DMS153 (cell line): ENCODE results near the gene DNM3.

Experiments used
- DNase-seq: peaks from one replicate; lab custom pipeline; 2025; lab: John Stamatoyannopoulos, UW

DNM3 gene

DNA sequence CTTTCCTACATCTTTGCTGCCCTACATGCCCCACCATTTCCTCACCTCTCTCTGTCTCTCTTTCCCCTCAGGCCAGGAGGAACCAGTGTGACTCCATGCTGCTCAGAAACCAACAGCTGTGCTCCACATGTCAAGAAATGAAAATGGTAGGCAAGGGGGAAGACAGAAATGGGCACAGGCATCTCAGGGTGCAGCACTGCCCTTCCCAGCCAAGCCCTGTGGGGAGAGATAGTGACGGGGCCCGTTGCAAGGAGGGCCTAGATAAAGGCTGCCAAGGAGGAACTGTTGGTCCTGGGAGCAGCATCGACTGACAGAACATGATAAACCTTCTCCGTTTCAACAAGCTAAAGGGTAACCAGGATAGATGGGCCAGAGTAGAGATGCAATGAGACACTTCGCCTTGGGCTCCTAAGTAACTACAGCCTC is 615.1 kb downstream of the DNM3 start:
- DNase-seq: no peak

GRCh38 chr1:172457479-172458130 is 616.3 kb downstream of the DNM3 start:
- no peak for DNase-seq

DNA sequence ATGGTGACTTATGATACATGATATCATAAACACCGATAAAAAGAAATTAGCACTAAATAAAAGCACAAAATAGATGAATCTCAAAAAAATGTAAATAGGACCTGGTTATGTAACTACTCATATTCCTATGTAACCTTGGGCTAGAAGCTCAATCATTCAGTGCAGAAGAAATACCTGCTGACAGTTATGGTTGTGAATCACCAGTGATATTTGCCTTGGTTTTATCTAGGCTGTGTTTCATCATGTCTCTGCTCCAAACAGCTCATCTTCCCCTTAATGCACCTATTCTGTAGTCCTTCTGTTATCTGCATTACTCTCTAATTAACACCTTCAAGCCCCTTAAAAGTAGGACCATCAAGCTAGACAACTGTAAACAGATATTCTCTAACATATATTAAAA is 618.9 kb downstream of the DNM3 start:
- DNase-seq: no peak

GRCh38 chr1:172460887-172461315 is 619.6 kb downstream of the DNM3 start:
- no peak for DNase-seq
